ENCODE results near the gene DRAXIN.

Gene DRAXIN

DNA sequence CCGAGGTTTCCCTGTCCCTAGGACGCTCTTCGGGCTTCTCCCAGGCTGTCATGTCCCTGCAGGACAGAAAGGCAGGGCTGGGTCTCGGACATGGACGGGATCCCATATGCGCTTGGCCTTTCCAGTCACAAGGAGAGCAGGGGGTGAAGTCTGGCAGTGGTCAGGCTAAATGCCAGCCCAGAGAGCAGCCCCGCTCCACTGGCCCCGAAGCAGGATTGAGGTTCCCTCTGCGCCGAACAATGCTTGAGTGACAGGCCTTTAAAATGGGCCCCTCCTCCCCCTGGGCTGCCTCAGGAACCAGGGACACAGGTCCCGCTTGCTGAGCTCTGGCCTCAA is 12.7 kb downstream of the DRAXIN start:
- Histone ChIP-seq H3K9me3 (ENCODE audit: low read length) (no peaks in the 10 kb centered on the region), H3K79me2 (ENCODE audit: insufficient read depth, low read length) (no peaks in the 10 kb centered on the region), H3K9me2 (ENCODE audit: low read depth, low read length) (no peaks in the 10 kb centered on the region), H3K9ac (ENCODE audit: low read length) (no peak overlapping the region), H3K36me3 (ENCODE audit: insufficient read depth, low read length) (no peaks in the 10 kb centered on the region), H4K20me1 (ENCODE audit: insufficient read depth, low read length) (no peaks in the 10 kb centered on the region), H3K4me3 (ENCODE audit: low read depth, low read length, poor library complexity, severe bottlenecking) (no peak overlapping the region), H3K4me2 (ENCODE audit: low read length) (no peak overlapping the region), H3F3A (ENCODE audit: insufficient read depth, low read length) (no peaks in the 10 kb centered on the region), H2AFZ (ENCODE audit: low read length) (no peak overlapping the region), H3K4me1 (ENCODE audit: insufficient read depth, low read length, severe bottlenecking) (no peaks in the 10 kb centered on the region), H3K27me3 (ENCODE audit: insufficient read depth, low read length) (peaks cover 5% of the 10 kb centered on the region), H3K27ac (ENCODE audit: low read depth, low read length, poor library complexity, severe bottlenecking) (no peak overlapping the region)
- TF ChIP-seq, protein P1, sequence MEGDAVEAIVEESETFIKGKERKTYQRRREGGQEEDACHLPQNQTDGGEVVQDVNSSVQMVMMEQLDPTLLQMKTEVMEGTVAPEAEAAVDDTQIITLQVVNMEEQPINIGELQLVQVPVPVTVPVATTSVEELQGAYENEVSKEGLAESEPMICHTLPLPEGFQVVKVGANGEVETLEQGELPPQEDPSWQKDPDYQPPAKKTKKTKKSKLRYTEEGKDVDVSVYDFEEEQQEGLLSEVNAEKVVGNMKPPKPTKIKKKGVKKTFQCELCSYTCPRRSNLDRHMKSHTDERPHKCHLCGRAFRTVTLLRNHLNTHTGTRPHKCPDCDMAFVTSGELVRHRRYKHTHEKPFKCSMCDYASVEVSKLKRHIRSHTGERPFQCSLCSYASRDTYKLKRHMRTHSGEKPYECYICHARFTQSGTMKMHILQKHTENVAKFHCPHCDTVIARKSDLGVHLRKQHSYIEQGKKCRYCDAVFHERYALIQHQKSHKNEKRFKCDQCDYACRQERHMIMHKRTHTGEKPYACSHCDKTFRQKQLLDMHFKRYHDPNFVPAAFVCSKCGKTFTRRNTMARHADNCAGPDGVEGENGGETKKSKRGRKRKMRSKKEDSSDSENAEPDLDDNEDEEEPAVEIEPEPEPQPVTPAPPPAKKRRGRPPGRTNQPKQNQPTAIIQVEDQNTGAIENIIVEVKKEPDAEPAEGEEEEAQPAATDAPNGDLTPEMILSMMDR (IDR thresholded peaks at IDR 0.05; ENCODE audit: low read length) = no peak
- TF ChIP-seq EZH2 (IDR thresholded peaks at IDR 0.05; ENCODE audit: borderline replicate concordance, low read length) = no peak

DNA sequence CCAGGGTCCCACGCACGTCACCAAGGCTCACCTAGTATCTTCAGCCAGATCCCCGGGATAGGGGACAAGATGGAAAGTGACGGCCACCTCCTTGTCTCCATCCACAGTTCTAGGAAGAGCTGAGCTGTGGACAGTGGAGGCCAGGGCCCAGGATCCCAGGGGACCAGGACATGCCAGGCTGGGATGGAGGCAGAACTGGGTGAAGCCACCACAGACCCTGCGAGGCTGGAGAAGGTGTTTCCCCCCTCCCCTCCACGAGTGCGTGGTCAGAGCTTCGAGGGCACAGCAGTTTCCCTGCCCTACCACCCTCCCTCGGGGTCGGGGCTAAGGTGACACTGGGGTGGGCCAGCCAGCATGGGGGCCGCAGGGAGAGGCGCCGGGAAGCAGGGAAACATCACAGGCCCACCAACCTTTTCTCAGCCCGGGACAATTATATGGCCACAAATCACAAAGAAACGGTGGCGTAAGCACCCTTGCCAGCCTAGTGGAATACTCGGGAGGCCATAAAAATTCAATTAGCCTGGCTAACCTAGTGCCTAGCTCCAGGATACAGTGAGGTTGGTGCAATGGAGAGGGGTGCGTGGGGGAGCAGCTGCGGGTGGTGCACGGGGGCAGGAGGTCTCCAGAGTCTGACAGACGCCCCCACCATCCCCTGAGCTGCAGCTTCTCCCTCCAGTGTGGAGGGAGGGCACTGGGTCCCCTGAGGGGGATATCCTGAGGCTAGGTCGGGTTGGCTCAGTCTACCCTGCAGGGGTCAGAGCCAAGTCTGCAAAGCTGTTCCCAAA is 13.4 kb downstream of the DRAXIN start:
- Histone ChIP-seq H3K4me2 (ENCODE audit: low read length) (no peak overlapping the region), H3K36me3 (ENCODE audit: insufficient read depth, low read length) (no peaks in the 10 kb centered on the region), H4K20me1 (ENCODE audit: insufficient read depth, low read length) (no peaks in the 10 kb centered on the region), H3K9ac (ENCODE audit: low read length) (no peak overlapping the region), H3K4me3 (ENCODE audit: low read depth, low read length, poor library complexity, severe bottlenecking) (no peak overlapping the region), H3K79me2 (ENCODE audit: insufficient read depth, low read length) (no peaks in the 10 kb centered on the region), H3K9me2 (ENCODE audit: low read depth, low read length) (no peaks in the 10 kb centered on the region), H3K9me3 (ENCODE audit: low read length) (no peaks in the 10 kb centered on the region), H2AFZ (ENCODE audit: low read length) (no peak overlapping the region), H3K27ac (ENCODE audit: low read depth, low read length, poor library complexity, severe bottlenecking) (no peak overlapping the region), H3K27me3 (ENCODE audit: insufficient read depth, low read length) (peaks cover 5% of the 10 kb centered on the region), H3F3A (ENCODE audit: insufficient read depth, low read length) (no peaks in the 10 kb centered on the region), H3K4me1 (ENCODE audit: insufficient read depth, low read length, severe bottlenecking) (no peaks in the 10 kb centered on the region)
- TF ChIP-seq, protein P1 (IDR thresholded peaks at IDR 0.05; ENCODE audit: low read length) = no peak
- no peak for TF ChIP-seq EZH2 (IDR thresholded peaks at IDR 0.05; ENCODE audit: borderline replicate concordance, low read length)

DNA sequence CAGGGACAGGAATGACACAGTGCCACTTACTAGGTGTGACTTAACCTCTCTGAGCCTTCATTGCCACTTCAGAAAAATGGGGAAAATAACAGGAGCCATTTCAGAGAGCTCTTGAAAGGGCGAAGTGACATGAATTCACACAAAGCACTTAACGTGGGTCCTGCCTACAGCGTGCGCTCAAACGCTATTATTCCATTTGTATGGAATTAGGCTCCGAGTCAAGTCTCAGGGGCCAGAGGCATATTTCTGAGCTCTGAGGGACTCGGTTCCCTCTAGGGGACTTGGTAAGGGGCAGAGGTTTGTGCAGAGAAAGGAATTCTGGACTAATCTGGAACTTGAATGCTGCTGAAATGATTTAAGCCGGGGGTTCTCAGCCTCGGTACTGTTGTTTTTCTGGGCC is 14.1 kb downstream of the DRAXIN start:
- no peaks in the 10 kb centered on the region for H3K36me3 ChIP-seq (ENCODE audit: insufficient read depth, low read length)
- no peaks in the 10 kb centered on the region for H4K20me1 ChIP-seq (ENCODE audit: insufficient read depth, low read length)
- H3K4me1 ChIP-seq (ENCODE audit: insufficient read depth, low read length, severe bottlenecking) = no peaks in the 10 kb centered on the region
- H3K9me3 ChIP-seq (ENCODE audit: low read length) = no peaks in the 10 kb centered on the region
- no peaks in the 10 kb centered on the region for H3K79me2 ChIP-seq (ENCODE audit: insufficient read depth, low read length)
- no peaks in the 10 kb centered on the region for H3K9me2 ChIP-seq (ENCODE audit: low read depth, low read length)
- no peak overlapping the region for H3K9ac ChIP-seq (ENCODE audit: low read length)
- H2AFZ ChIP-seq (ENCODE audit: low read length) = no peak overlapping the region
- H3K27me3 ChIP-seq (ENCODE audit: insufficient read depth, low read length) = peaks cover 5% of the 10 kb centered on the region
- no peak overlapping the region for H3K27ac ChIP-seq (ENCODE audit: low read depth, low read length, poor library complexity, severe bottlenecking)
- no peak overlapping the region for H3K4me2 ChIP-seq (ENCODE audit: low read length)
- H3K4me3 ChIP-seq (ENCODE audit: low read depth, low read length, poor library complexity, severe bottlenecking) = no peak overlapping the region
- H3F3A ChIP-seq (ENCODE audit: insufficient read depth, low read length) = no peaks in the 10 kb centered on the region
- TF ChIP-seq, protein P1 (IDR thresholded peaks at IDR 0.05; ENCODE audit: low read length) = no peak
- no peak for TF ChIP-seq EZH2 (IDR thresholded peaks at IDR 0.05; ENCODE audit: borderline replicate concordance, low read length)
